ENCODE results near the gene CD7.

Gene CD7

GRCh38 chr17:82314012-82314726, 3.2 kb downstream of the CD7 start:
- DNase-seq = no peak

GRCh38 chr17:82313195-82314011, 4.0 kb downstream of the CD7 start:
- no peak for DNase-seq

- no peak for DNase-seq
Measured at GRCh38 chr17:82311971-82312370, 5.4 kb downstream of the CD7 start.

GRCh38 chr17:82310877-82311276, 6.5 kb downstream of the CD7 start:
- DNase-seq = no peak

- no peak for DNase-seq
Measured at GRCh38 chr17:82309656-82310570, 7.5 kb downstream of the CD7 start.

GRCh38 chr17:82305727-82306300, 11.6 kb downstream of the CD7 start:
- no peak for DNase-seq

DNA sequence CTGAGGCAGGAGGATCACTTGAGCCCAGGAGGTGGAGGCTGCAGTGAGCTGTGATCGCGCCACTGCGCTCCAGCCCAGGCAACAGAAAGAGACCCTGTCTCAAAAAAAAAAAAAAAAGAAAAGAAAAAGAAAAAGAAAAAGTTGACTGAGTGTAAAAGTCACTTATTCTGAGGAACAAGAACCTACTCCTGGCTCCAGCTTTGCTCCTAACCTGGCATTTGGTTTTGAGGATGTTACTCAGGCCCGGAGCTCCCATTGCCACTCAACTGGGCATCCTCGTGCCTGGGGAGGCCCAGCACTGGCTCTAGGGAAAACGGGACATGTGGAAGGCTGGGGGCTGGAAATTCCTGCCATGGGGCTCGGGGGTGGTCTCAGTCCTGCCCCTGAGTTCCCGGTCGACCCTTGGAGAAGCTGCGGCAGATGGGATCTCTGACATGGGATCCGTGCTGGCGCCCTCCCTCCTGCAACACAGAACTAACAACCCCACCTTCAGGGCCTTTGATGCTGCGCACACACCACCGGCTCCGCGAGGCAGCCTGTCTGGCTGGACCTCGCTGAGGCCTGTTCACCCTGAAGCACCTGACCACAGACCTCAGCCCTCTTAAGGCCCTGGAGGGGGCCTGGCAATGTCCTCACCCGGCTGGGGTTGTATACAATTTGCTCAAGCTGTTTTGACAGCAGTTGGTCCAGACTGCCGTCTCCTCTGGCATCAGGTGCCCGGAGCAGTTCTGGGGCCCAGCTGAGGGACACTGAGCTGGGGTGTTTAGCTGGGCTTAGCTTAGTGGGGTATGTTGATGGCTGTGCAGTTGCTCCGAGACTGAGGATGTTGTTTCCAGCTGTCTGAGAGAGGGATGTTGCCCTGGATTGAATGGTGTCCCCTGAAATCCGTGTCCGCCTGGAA, 12.3 kb downstream of the CD7 start:
- DNase-seq = no peak

- DNase-seq = no peak
Measured at GRCh38 chr17:82303944-82304808, 13.2 kb downstream of the CD7 start.

DNA sequence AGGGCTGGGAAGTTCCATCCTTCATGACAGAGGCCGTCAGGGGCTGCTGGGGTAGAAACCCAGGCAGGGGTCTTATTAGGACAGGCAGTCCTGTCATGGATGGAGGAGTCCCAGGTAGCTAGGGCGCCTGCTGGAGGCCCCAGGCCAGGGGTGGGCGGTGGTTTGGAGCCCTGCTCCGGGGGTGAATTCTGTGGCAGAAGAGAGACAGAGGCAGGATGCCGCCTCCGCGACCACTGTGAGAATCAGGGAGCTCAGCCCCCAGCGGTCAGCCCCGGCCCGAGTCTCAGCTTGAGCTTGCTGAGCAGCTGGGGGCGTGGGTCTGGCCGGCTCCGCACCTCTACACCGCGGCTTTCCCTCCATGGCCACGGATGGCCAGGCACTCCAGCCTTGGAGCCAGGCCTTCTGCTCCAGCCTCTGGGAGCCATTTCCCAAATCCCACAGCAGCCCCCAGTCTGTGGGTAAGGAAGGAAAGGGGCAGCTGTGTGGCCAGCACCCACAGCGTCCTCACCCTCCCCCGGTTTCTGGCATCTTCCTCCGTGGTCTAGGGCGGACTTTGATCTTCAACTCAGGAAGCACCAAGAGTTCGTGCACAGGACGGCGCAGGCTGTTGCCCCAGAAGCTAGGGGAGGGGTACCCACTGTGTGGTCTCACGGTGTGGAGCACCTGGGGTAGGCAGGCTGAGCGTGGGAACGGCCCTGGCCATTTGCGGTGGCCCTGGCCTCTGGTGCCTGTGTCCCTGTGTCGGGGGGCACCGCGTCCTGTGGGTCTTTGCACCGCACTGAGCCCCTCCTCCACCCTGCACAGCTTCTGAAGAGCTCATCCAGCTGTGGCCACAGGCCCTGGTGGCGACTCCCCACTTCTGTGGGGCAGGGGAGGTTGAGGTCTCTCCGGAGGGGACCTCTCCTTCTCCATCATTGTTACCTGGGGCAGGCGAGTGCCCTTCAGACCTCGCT, 14.1 kb downstream of the CD7 start:
- peak; percentile 28 for DNase-seq

- peak; percentile 22 for DNase-seq
Measured at GRCh38 chr17:82302568-82302963, 14.8 kb downstream of the CD7 start.

DNA sequence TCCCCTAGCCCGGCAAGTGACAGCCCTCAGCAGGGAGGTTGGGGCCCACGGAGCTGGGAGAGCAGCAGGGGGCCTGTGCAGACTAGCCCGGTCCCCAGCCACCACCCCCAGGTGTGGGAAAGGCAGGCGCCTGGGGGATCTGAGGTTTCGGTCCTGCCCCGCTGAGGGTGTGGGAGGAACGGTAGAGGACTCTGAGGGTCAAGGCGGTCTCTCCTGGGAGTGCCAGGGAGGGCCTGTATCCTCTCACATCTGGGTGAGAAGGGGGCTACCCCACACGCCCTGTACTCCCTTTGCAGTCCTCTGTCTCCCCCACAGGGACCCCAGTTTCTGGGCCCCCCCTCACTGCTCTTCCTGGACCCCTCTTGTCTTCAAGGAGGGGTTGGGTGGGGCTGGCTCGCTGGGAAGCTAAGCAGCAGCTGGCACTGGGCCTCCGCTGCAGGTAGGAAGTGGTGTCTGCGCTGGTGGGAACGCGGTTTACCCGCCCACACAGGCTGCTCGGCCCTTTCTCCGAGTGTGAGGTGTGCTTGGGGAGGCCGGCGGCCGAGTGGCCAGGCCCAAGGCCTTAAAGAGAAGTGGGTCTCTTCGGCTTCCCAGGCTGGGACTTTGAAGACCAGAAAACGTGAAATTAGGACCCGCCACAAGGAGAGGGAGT, 15.4 kb downstream of the CD7 start:
- peak; percentile 77 for DNase-seq

- peak; percentile 39 for DNase-seq
Measured at GRCh38 chr17:82301300-82301915, 16.0 kb downstream of the CD7 start.

DNA sequence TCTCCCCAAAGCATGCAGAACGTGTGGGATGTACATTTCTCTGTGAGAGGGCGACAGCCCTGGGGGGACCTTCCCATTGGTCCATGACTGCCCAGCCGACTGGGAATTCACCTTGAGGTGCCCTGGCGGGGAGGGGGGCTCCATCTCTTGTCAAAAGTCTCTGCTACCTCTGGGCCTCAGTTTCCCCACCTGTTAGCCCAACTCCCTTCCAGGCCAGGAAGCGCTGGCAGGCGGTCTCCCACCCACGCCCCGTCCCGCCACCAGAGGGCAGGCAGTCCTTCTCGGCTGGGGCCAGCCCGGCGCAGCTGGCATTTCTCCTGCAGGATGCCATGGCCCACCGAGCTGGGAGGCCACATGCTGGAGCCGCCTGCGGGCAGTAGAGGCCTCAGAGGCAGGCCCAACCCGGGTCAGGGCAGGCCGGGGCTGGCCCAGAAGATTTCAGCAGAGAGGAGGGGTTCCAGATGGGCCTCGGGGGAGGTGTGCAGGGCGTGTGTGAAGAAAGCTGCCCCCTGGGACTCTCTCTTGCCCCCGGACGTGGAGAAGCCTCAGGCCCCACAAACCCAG, 16.6 kb downstream of the CD7 start:
- peak; percentile 74 for DNase-seq

GRCh38 chr17:82300228-82300627, 17.2 kb downstream of the CD7 start:
- DNase-seq = no peak

DNA sequence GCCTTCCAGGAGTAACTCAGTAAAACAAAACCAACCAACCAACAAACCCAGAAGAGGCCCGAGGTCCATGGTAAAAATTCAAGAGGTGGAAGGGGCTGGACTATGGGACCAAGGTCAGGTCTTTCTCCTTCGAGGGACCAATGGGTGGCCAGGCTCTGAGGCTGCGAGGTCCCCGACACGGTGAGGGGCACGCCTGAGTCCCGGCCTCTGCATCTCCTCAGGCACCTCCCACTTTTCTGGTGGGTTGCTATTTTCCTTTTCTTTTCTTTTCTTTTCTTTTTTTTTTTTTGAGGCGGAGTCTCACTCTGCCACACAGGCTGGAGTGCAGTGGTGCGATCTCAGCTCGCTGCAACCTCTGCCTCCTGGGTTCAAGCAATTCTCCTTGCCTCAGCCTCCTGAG, 18.0 kb downstream of the CD7 start:
- peak; percentile 79 for DNase-seq

- DNase-seq = peak; percentile 32
Measured at GRCh38 chr17:82298538-82299421, 18.6 kb downstream of the CD7 start.

All from stimulated activated CD4-positive, alpha-beta T cell treated with anti-CD3 and anti-CD28 coated beads, Interleukin-1b, Interleukin-23, amount 100 ng/mL, for 48 hours (primary cell).